HTERT RPE-1 (cell line): Measurements from ENCODE around the gene HDAC9.

Experiments used
- in situ Hi-C: fragments of 300-500 bp; cut with MboI; formaldehyde crosslinking; loops from 4 replicates; pipeline ENCODE4 v1.14.3; 2020; ENCODE audit warnings: low sequenced_read_pairs

Gene HDAC9

GRCh38 chr7:18873734-18874336, 378.3 kb downstream of the HDAC9 start:
- in situ Hi-C loops, result no loop called here

GRCh38 chr7:18874880-18875279, 379.3 kb downstream of the HDAC9 start:
- in situ Hi-C loops, result no loop called here

DNA sequence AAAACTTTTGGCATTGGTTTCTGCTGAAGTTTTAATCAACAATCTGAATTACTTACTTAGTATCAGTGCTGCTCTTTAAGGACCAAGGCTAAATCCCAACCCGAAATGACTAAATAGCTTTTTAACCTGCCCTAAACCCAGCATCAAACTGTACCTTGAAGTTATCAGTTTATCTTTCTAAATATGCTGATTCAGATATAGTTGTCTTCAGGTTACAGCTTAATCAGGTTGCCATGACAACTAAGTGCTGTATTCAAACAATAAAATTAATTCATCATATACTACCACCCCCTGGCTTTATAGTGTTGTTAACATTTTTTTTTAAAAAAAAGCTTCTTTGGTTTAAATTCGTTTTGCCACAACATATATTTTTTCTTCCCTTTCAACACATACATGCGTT, 382.3 kb downstream of the HDAC9 start:
- in situ Hi-C loops, result no loop called here

DNA sequence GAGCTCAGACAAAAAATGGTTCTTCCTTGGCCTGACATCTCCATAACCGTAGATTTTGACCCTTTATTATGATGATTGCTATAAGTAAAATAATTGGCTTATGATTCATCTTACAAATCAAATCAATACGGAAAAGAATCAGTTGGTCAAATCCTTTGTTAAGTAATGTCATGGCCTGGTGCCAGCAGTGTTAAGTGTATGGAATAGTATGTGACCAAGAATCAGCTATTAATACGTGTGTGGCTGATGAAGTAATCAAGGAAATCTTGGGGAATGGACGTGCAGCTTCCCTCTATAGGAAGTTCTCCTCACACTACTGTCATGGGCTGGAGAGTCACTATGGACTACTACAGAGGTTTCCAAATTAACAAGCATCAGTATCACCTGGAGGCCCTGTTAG, 391.3 kb downstream of the HDAC9 start:
- in situ Hi-C loops, result no loop called here

GRCh38 chr7:18889436-18889835, 393.9 kb downstream of the HDAC9 start:
- in situ Hi-C loops, result no loop called here

- in situ Hi-C loops, result no loop called here
These were observed 394.6 kb downstream of the HDAC9 start for GRCh38 chr7:18890134-18890533.

- in situ Hi-C loops, result no loop called here
These were observed 395.5 kb downstream of the HDAC9 start for GRCh38 chr7:18890885-18891621.

DNA sequence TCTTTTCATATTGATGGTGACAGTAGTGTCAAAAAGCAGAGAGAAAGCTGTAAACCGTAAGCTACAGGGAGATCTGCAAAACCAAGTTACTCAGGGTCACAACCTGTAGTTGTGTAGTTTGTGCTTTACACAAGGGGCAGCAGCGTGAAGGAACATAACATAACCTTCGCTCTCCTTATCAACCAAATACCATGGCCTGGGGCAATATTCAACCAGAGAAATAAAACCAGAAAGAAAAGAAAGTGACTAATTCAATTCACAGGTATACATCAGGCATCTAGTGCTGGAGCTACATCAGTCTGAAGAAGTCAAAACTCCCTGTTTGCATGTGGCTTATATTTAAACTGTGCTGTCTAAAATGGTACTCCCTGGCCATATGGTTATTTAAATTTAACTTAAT, 397.6 kb downstream of the HDAC9 start:
- in situ Hi-C loops, result no loop called here

- in situ Hi-C loops, result no loop called here
These were observed 398.6 kb downstream of the HDAC9 start for GRCh38 chr7:18894155-18894554.

GRCh38 chr7:18895456-18895855, 399.9 kb downstream of the HDAC9 start:
- in situ Hi-C loops, result no loop called here

- in situ Hi-C loops, result no loop called here
These were observed 400.9 kb downstream of the HDAC9 start for GRCh38 chr7:18896343-18896975.

- in situ Hi-C loops, result no loop called here
These were observed 404.7 kb downstream of the HDAC9 start for GRCh38 chr7:18900236-18900635.

- in situ Hi-C loops, result no loop called here
These were observed 405.3 kb downstream of the HDAC9 start for GRCh38 chr7:18900803-18901202.

DNA sequence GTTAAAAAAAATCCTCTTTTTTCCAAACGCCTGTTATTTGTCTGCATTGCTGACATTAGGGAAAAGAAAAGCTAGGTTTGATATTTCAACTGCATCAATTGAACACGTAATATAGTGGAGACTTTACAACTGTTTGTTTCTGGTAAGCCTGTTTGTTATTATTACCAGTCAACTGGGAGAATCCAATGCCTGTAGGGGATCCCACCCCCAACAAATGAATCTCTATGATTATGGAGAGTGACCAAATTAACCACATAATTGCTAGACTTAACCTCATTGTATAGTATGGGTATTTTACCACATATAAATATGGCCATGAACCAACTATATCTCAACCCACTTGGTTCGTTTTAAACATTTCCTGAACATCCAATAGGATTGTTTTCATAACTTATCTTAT, 405.8 kb downstream of the HDAC9 start:
- in situ Hi-C loops, result no loop called here

- in situ Hi-C loops, result no loop called here
These were observed 406.5 kb downstream of the HDAC9 start for GRCh38 chr7:18901982-18902421.

GRCh38 chr7:18902892-18903291, 407.3 kb downstream of the HDAC9 start:
- in situ Hi-C loops, result no loop called here

- in situ Hi-C loops, result no loop called here
These were observed 408.1 kb downstream of the HDAC9 start for GRCh38 chr7:18903695-18904094.

- in situ Hi-C loops, result no loop called here
These were observed 409.9 kb downstream of the HDAC9 start for GRCh38 chr7:18905316-18905943.

DNA sequence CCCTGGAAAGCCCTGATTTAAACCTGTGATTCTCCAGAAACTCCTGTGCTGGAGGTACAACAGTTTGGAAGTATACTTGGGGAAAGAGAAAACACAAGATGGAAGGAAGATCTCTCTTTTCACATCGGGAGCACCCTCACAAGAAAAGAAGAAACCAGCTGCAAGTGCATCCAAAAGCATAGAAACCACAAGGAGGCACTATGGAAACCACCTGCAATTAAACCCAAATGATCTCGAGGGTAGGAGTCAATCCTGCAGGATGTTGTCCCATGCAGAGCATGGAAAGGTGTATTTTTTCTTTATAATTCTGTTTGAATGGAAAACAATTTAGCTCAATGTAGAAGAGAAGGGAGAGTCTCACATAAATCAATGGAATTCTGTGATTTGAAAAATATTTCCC, 411.4 kb downstream of the HDAC9 start:
- in situ Hi-C loops, result no loop called here

DNA sequence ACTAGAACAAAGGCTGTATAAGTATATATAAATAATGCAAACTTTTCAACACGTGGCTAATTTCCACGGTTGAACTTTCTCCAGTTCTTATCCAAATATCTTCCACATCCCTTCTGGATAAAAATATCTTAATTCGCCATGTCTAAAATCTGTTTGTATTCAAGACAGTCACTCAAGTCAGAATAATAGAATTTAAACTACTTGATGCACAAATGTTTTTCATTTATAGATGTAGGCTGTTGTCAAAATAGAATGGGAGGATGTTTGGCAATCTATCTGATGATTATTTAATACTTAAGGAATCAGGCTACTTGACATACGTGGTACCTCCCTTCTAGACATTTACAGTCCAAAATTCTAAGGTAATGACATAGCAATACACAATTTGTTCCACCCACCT, 417.6 kb downstream of the HDAC9 start:
- in situ Hi-C loops, result no loop called here

DNA sequence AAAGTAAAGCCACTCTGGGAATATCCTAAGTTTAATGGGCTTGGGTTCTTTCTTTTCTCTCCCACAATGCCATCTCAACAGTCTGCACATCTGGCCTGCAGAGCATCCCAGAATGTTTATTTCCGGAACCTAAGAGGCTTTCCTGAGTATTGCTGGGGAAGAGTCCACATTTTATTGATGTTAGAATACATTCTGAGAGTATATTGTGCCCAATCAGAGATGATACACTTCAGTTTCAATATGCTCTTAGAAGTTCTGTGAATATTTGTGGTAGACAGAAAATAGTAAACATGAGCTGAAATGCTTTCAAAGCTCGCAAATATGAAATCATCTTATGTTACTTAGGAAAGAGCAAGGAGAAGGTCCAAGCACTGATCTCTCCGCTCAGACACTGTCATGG, 421.3 kb downstream of the HDAC9 start:
- in situ Hi-C loops, result no loop called here

DNA sequence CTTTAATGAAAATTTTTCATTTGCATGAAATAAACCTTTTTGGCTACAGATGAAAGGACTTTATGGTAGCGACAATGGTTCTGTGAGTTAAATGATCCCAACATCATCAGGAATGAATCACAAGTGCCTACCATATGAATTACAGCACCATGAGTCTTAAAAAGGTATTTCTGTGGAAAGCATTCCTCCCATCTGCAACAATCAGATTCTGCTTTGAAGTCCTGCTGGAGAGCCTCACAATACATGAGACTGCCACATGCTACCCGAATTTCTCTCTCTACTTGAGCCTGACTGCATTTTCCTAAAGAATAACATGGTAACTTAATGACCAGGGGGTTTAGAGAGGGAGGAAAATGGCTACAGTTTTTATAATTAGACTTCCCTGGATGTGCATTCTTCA, 431.6 kb downstream of the HDAC9 start:
- in situ Hi-C loops, result no loop called here
